IPS DF 19.7 (cell line): ENCODE measurements around the gene NINJ1.

Experiments
- DNase-seq: peaks from one replicate; pipeline ENCODE4 v3.0.0-alpha.2; 2013; ENCODE audit warnings: low read depth, low spot score

The NINJ1 gene, protein sequence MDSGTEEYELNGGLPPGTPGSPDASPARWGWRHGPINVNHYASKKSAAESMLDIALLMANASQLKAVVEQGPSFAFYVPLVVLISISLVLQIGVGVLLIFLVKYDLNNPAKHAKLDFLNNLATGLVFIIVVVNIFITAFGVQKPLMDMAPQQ

DNA sequence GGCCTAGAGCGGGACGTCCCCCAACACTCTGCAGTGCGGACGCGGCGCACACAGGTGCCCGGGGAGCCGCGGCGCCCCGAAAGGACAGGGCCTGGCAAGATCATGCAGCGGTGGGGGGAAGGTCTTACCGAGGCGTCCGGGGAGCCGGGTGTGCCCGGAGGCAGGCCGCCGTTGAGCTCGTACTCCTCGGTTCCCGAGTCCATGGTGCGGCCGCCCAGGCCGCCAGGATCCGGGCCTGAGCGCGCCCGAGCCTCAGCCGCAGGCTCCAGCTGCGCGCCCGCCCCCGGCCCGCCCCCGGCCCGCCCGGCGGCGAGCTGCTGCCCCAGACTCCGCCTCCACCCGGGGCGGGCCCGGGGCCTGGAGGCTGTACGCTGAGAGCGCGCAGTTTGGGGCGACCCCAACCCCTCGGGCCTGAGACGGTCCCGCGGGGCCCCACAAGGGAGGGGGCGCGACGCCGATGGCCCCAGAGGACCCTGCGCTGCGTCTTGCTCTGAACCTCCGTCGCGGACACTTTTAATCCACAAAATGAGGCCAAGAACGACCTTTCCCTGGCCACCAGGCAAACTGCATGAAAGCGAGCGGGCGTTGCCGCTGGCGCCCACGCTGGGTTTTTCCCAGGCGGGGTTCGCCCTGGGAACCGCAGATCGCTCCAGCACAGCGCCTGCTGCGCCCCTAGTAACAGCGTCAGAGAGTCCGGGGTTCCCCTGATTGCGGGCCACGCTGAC lies at the start of gene NINJ1:
Gene NINJ1 (minus strand): TSS at position 237 of the 725 bp plus-strand sequence. CDS start 34 bp downstream, at position 203.
- DNase-seq, result no peak

DNA sequence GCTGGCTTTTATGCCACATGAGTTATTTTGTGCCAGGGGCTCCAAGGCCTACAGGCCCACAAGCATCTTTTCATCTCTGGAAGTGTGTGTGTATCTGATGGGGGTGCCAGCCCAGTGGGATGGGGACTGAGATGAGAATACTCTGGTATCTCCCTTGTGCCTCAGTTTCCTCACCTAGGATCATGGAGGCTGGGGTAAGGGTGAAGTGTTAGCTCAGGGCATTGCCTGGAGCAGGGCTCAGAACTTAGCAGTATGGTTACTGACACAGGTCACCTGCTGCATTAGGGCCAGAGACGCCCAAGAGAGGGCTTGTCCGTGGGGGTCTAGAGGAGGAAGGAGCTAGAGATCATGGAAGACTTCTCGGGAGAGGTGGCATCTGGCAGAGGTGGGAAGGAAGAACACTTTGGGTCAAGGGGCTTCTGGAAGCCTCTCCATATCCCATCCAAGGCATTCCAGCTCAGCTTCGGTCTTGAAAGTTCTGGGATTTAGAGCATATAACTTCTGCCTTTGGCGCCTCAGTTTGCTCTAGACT lies 49.1 kb upstream of the NINJ1 start:
- no peak for DNase-seq

DNA sequence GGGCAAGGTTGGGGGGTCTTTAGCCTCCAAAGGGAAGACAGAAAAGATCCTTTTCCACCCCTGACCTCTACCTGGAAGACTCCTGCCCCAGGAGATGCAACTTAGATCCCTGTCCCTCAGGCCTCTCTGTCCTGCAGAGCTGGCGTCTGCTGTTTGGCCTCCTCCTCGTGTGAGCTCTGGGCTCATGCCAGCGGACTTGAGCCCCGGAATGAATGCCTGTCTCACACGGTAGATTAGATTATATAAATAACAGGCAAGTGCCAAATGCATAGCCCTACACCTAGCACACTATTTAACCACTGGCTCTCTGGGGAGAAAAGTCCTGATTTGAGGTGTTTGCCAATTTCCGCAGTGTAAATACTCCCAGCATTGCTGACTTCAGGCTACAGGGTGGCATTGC lies 48.5 kb upstream of the NINJ1 start:
- DNase-seq, result no peak

DNA sequence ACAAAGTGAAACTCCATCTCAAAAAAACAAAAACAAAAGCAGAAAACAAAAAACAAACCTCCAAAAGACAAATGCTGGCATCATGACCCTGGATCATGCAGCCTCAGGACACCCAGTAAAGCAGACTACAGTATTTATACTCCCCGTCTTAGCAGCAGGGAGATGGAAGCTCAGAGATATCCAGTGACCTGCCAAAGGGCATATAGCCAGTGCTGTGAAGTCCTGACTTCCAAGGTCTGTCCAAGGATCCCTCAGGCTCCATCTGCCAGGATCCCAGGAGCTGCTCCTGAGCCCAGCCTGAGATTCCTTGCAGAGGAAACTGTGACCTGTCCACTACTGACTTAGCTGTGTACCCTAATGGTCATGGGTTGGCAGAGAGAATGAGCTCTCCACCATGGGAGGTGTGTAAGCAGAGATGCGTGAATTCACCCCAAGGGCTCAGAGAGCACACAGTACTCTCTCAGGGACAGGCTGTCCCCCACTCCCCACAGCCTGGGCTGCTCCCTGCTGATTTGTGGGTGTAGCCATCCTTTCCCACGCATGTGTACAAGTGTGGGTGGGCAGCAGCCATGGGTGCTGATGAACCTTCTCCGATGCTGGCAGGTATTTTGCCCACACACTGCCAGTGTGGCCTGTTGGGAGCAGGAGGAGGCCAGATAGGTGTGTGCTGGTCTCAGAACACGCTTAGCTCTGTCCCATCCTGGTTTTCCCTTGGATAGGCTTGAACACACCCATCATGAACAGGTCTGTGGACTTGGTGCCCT lies 47.8 kb upstream of the NINJ1 start:
- no peak for DNase-seq

DNA sequence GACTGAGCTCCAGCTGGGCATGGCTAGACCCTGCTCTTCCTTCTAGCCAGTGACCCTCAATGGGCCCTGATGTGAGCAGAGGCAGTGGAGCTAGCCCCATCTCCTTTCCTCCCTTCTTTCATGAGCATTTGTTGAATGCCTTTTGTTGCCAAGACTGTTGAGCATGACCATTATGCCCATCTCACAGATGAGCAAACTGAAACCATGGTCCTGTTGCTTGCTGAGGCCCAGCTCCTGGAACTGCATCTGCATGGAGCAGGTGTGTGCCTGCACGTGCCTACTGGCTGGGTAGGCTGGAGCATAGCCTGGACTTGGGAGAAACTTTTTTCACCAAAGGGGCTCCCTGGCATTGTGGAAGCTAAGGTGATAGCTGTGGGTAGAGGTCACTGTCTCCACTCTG lies 46.9 kb upstream of the NINJ1 start:
- DNase-seq, result no peak

DNA sequence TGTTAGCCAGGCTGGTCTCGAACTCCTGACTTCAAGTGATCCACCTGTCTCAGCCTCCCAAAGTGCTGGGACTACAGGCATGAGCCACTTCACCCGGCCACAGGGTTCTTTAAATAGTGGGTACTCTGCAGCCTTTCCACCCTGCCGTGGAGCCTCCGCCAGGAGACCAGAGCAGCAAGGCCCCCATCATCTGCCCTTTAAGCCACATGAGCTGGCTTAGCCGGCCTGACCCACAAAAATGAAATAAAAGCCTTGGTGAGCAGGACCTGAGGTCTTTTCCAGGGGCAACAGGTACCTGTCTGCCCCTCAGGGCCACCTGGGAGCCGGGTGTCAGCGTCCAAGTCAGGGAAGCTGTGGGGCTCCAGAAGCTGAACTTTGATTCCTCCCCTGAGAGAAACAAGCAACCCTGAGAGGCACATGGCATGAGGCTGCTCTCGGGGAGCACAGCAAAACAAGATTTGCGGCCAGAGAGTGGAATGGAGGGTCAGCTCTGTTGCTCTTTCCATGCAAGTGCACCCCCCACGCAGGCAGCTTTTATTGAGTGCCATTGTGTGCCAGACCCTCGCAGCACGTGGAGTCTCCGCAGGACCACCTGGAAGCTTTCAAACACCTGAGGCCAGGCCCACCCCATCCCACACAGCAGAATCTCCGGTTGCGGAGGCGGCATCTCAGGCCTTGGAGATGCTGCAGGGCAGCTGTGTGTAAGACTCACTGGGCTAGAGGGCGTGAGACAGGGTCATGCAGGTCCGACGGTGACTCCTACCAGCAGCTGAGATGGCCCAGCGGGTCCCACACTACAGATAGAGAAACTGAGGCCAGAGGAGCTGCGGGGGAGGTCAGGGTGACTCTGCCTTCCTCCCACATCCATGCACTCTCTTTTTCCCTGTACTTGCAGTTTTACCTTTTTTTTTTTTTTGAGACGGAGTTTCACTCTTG lies 45.1 kb upstream of the NINJ1 start:
- no peak for DNase-seq

DNA sequence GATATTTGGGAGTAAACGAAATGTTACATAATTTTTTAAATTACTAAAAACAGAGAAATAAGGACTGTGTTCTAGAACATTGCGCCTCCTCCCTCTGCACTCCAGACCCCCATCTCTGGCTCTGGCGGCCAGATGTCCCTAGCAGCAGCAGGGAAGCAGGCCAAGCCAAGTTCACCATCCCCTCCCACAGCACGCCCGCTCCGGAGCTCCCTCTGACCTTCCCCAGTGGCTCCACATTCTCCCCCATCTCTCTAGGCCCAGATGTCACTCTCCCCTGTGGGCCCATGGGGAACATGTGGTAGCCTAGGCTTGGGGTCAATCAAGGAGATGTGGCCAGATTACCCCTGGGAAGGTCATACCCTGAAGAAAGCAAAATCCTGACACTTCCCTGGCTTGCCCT lies 43.6 kb upstream of the NINJ1 start:
- DNase-seq, result no peak

DNA sequence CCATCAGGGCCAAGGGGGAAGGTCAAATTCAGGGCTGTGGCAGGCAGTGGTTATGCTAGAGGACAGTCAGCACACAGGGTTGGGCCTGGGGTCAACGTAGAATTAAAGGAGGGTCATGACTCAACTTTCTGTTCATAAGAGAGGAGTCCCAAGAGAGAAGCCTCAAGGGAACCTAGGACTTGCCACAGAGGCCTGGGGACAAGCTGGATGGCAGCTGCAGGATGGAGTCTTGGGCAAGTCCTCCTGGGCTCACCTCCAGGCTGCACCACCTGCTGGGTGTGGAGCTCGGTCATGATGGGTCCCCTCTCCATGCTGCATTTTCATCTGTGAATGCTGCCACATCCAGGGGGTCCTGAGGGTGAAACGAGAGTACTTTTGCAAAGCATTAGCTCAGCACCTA lies 40.9 kb upstream of the NINJ1 start:
- DNase-seq, result no peak

DNA sequence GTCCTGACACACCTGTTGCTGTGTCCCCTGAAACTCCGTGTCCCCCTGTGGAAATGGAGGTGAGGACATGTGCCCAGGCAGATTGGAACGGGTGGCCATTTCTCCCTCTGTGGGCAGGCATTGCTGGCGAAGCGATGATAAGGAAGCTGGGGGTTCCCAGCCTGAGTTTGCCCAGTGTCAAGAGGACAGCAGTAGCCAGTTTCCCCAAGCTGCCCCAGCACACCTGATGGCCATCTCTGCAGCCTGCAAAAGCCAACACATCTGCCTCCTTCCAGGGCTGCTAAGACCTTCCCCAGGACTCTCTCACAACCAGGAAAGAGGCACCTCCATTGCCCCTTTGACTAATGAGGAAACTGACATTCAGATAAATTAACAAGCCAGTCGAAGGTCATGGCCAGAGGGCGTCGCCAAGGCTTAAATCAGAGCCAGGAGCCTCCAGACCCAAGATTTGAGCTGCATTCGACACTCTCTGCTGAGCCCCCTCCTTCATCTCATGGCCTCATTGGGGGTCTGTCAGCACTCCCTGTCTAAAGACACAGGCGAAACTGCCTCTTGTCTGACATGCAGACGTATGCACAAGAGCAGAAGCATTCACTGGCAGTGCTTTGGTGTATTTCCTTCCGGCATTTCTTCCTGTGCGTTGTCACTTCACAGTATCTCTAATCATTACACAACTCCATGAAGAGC lies 39.5 kb upstream of the NINJ1 start:
- no peak for DNase-seq

DNA sequence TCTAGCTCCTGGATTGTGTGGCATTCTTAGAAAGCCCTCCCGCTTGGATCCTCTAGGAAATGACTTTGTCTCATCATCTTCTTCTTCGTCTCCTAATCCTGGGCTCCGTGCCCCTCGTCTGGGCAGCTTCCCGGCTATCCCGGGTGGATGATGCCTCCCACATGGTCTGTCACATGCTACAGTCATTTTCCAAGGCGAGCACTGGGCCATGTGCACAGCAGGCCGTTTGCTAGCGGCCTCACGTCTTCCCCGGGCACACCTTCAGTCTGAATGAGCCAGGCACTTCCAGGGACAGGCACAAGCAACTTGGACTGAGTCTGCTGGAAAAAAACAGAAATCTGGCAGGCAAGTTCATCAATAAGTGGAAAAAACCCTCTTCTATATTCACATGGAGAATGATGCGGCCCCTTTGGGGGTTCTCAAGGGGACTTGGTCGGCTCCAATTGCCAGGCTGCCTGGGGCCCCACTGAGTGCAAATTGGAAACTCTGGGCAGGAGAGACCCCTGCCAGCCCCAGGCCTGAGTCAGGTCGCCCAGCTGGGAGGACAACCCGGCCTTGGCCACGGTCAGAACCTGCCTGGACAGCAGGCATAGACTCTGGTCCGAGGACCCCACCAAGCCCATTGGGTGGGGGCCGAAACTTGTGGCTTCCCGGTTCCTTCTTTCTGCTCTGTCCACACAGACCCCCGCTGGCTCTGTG lies 38.8 kb upstream of the NINJ1 start:
- no peak for DNase-seq

DNA sequence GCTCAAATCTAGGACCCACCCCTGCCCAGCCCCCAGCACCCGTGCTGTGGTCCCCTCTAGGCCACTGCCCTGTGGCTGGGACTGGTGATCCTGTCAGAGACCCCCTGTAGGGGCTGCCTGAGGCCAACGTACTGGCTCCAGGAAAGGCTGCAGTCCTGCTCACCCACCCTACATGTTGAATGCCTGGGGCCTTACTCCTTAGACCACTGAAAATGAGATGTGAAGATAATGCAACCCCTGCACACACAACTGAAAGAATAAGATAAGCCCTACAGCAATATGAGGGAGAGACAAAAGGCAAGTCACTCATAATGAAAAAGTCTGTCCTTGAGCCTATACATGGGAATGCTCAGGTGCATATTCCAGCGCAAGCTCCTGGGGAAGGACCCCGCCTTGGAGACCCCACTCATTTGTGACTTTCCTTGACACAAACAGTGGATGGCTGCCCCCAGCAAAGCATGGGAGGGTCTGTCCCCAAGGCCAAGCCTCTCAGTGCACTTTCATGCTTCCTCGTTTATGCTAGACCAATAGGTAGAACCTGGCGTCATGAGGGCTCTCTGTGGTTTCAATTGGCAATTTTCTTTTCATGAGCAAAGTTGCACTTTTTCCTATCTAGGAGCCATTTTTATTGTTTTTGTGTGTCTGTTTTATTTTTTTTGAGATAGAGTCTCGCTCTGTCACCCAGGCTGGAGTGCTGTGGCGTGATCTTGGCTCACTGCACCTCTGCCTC lies 37.4 kb upstream of the NINJ1 start:
- DNase-seq, result no peak

DNA sequence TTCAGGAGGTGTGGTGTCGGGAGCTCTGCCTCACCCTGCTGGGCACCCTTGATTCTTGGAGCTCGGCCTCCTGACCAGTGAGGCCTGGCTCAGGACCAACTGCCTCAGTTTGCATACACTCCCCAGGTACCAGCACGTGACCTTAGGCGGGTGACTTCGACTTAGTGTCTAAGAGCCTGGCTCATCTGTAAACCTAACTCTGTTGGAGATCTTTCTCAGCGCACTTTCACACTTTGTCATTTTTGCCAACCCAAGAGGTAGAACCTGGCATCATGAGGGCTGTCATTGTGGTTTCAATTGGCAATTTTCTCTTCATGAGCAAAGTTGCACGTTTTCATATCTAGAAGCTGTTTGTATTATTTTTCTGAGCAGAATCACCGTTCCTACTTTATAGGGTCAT lies 36.5 kb upstream of the NINJ1 start:
- DNase-seq, result no peak

DNA sequence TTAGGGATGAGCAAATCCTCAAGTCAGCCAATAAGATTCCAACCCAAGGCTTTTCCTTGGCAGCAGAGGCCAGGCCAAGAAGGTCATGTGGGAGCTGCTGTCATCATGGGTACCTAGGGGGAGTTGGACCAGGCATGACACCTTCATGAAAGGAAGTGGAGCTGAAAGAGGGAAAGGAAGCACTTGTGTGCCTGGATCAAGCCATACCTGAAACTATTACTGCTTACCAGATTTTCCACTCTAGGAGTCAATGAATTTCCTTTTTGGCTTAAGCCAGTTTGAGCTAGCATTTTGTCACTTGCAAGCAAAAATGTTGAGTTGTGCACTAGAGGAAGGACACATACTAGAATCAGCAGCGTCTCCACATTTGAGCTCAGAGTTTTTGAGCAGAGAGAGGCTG lies 35.4 kb upstream of the NINJ1 start:
- DNase-seq, result no peak

DNA sequence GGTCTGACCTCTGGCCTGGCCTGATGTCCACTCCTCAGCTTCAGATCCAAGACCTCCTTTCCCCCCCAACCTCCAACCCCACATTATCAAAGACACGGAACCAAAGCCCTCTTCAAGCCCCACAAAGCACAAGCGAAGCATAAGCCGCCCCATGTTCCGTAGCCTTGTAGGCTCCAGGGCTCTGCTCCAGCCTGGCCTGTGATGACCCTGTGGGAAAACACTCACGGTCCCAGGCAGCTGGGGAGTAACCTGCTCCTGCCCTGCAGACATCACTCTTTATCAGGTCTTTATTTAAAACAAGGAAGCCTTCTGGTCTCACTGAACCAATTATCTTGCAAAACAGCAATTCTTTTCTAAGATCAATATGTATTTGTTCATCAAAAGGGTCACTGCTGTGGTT lies 34.5 kb upstream of the NINJ1 start:
- DNase-seq, result no peak

DNA sequence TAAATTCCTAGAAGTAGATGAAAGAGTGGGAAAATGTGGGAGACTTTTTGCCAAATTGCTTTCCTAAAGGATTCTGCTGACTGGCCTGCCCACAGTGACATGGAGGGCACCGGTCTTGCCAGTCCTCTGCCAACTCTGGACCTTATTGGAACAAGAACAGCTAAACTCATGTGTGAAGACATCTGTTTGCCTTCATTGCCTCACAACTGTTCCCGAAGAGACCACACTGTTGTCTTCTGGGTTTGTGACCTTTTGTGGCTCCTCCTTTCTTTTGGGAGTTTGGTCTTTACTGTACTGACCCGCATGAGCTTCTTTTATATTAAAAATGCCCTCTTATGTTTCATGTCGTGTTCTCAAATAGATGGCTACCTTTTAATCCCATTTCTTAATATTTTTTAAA lies 33.8 kb upstream of the NINJ1 start:
- DNase-seq, result no peak

DNA sequence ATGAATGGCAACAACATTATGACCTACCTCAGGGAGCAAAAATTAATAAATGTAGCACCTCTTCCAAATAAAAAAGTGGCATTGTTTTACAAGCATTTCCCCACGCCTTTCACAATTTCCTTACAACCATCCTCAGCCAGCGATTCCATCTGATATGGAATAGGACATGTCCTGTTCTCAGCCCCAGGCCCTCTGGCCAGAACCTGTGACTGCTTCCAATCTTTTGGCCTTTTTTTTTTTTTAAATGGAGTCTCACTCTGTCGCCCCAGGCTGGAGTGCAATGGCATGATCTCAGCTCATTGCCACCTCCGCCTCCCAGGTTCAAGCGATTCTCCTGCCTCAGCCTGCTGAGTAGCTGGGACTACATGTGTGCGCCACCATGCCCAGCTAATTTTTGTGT lies 33.1 kb upstream of the NINJ1 start:
- DNase-seq, result no peak

DNA sequence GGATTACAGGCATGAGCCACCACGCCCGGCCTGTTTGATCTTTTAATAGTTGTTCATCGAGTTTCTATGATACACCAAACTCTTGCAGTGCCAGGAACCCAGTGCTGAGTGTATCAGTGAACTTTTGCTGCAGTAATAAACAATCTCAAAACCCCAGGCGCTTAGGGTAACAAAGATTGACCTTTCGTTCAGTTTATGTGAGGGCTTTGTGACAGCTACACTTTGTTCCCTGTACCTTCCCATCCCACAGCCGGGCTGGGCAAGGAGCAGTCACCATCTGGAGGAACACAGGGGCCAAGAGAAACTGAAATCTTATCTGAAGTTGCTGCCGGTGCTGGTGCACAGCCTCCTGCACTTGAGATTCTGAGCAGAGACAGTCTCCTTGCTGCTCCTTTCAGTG lies 32.6 kb upstream of the NINJ1 start:
- no peak for DNase-seq

DNA sequence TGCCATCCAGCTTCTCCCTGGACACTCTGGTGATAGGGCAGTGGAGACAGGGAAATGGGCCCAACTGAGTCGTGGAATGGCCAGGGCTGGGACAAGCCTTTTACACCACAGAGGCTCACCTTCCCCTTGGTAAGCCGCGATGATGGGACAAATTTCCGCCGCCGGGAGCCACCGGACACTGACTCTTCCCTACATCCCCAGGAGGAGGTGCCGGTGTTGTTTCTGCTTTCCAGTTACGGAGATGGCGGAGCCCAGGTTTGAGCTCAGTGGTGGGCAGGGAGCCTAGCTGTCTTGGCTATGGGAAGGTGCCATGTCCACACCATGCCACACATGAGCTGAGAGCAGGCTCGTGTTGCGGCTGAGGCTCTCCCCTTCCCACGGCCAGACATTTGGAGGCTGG lies 30.0 kb upstream of the NINJ1 start:
- no peak for DNase-seq

DNA sequence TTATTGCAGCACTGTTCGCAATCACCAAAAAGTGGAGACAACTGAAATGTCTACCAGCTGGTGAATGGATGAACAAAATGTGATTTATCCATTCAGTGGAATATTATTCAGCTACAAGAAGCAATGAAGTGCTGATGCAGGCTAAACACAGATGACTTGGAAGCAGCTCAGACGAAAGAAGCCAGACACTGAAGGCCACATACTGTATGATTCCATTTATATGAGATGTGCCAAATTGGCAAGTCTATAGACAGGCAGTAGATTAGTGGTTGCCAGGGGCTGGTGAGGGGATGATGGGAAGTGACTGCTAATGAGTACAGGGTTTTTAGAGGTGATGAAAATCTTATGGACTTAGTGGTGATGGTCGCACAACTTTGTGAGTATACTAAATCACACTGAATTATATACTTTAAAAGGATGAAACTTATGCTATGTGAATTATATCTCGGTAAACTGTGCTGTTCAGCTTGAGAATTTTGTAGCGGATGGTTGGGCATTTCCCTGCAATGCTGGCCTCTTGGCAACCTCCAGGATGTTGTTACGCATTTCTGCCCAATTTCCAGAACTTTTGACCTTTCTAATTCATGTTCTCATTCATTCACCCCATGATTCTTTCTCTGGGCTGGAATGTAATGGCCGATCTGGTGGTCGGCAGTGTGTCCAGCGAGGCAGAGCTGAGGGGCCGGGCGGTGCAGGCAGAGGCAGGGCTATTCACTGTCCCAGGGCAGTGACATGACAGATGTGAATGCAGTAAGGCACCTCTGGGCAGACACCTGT lies 27.9 kb upstream of the NINJ1 start:
- DNase-seq, result no peak
